NCI-H187 treated with DMSO at 0.1 percent for 48 hours (cell line): ENCODE measurements around the gene NDC1.

Experiments used
- DNase-seq: peaks from one replicate; lab custom pipeline; 2025; lab: John Stamatoyannopoulos, UW

The NDC1 gene

GRCh38 chr1:53731043-53731600, 107.0 kb downstream of the NDC1 start:
- no peak for DNase-seq

- no peak for DNase-seq
Measured at GRCh38 chr1:53730224-53730865, 107.8 kb downstream of the NDC1 start.

GRCh38 chr1:53729456-53730223, 108.5 kb downstream of the NDC1 start:
- no peak for DNase-seq

GRCh38 chr1:53728702-53729455, 109.2 kb downstream of the NDC1 start:
- DNase-seq, result no peak

GRCh38 chr1:53728196-53728595, 109.9 kb downstream of the NDC1 start:
- no peak for DNase-seq

GRCh38 chr1:53727461-53728092, 110.5 kb downstream of the NDC1 start:
- no peak for DNase-seq

GRCh38 chr1:53726009-53726600, 112.0 kb downstream of the NDC1 start:
- no peak for DNase-seq

GRCh38 chr1:53725238-53725689, 112.8 kb downstream of the NDC1 start:
- no peak for DNase-seq

- no peak for DNase-seq
Measured at GRCh38 chr1:53722025-53722424, 116.1 kb downstream of the NDC1 start.

- no peak for DNase-seq
Measured at GRCh38 chr1:53721088-53721487, 117.0 kb downstream of the NDC1 start.

GRCh38 chr1:53719469-53719868, 118.6 kb downstream of the NDC1 start:
- no peak for DNase-seq

- no peak for DNase-seq
Measured at GRCh38 chr1:53718443-53718842, 119.7 kb downstream of the NDC1 start.

GRCh38 chr1:53717025-53717804, 120.9 kb downstream of the NDC1 start:
- DNase-seq, result no peak

- DNase-seq, result no peak
Measured at GRCh38 chr1:53716150-53716549, 121.9 kb downstream of the NDC1 start.

- no peak for DNase-seq
Measured at GRCh38 chr1:53715478-53715877, 122.6 kb downstream of the NDC1 start.
